HEK293T (cell line): ENCODE measurements around the gene ADTRP.

ENCODE experiments used
- ELF4 ChIP-seq: fragments of 450-650 bp; IDR thresholded peaks from 2 replicates; pipeline ENCODE4 v1.6.1; 2017; ENCODE audit warnings: antibody characterized with exemption
- FOXA1 ChIP-seq: fragments of 450-650 bp; IDR thresholded peaks from 2 replicates; pipeline ENCODE4 v1.6.1; 2016; ENCODE audit warnings: mild to moderate bottlenecking
- L3MBTL2 ChIP-seq: fragments of 450-650 bp; conservative IDR thresholded peaks from 2 replicates; pipeline ENCODE4 v1.6.1; 2016; ENCODE audit warnings: mild to moderate bottlenecking
- LEF1 ChIP-seq: fragments of 450-650 bp; IDR thresholded peaks from 2 replicates; pipeline ENCODE4 v1.6.1; 2017; ENCODE audit warnings: mild to moderate bottlenecking, borderline replicate concordance
- NFRKB ChIP-seq: fragments of 450-650 bp; IDR thresholded peaks from 2 replicates; pipeline ENCODE4 v1.6.1; 2016; ENCODE audit warnings: mild to moderate bottlenecking, moderate library complexity
- SP1 ChIP-seq: fragments of 450-650 bp; IDR thresholded peaks from 2 replicates; pipeline ENCODE4 v1.6.1; 2017

GRCh38 chr6:11766043-11766442 is 12.6 kb downstream of the ADTRP start:
- TF ChIP-seq LEF1 (no peak), FOXA1 (no peak), L3MBTL2 (no peak), NFRKB (no peak), SP1 (no peak), ELF4 (no peak)
